Hematopoietic multipotent progenitor cell treated with erythropoietin and hydrocortisone succinate and interleukin-3 and kit ligand, for 6 days (in vitro differentiated cells): ENCODE data around the gene IMPACT.

Experiments
- DNase-seq: peaks from one replicate; pipeline ENCODE4 v3.0.0-alpha.2; 2015

IMPACT gene

GRCh38 chr18:24426073-24426397, 435 bp upstream of the IMPACT start:
- no peak for DNase-seq

GRCh38 chr18:24427484-24427883, 1.0 kb downstream of the IMPACT start:
- peak; percentile 63 for DNase-seq

GRCh38 chr18:24428709-24429108, 2.2 kb downstream of the IMPACT start:
- no peak for DNase-seq

- DNase-seq, result no peak
Observed at GRCh38 chr18:24429188-24429587, 2.7 kb downstream of the IMPACT start.

- DNase-seq, result peak; percentile 73
Observed at GRCh38 chr18:24432618-24433017, 6.1 kb downstream of the IMPACT start.

GRCh38 chr18:24436939-24437338, 10.5 kb downstream of the IMPACT start:
- no peak for DNase-seq

GRCh38 chr18:24443870-24444269, 17.4 kb downstream of the IMPACT start:
- peak; percentile 64 for DNase-seq

- DNase-seq, result no peak
Observed at GRCh38 chr18:24446453-24446852, 20.0 kb downstream of the IMPACT start.

GRCh38 chr18:24446953-24447538, 20.6 kb downstream of the IMPACT start:
- peak; percentile 49 for DNase-seq

GRCh38 chr18:24447961-24448360, 21.5 kb downstream of the IMPACT start:
- DNase-seq, result no peak

GRCh38 chr18:24456549-24456948, 30.1 kb downstream of the IMPACT start:
- no peak for DNase-seq

- DNase-seq, result peak; percentile 36
Observed at GRCh38 chr18:24459772-24460171, 33.3 kb downstream of the IMPACT start.

- DNase-seq, result peak; percentile 51
Observed at GRCh38 chr18:24460388-24460787, 33.9 kb downstream of the IMPACT start, which contains the start of gene HRH4. HRH4 (plus strand) TSS chr18:24460637; CDS start chr18:24460729, 92 bp downstream.

- no peak for DNase-seq
Observed at GRCh38 chr18:24461996-24462395, 35.5 kb downstream of the IMPACT start.

GRCh38 chr18:24462838-24463775, 36.6 kb downstream of the IMPACT start:
- no peak for DNase-seq

- DNase-seq, result no peak
Observed at GRCh38 chr18:24465486-24465885, 39.0 kb downstream of the IMPACT start.

GRCh38 chr18:24466771-24467170, 40.3 kb downstream of the IMPACT start:
- peak; percentile 27 for DNase-seq

GRCh38 chr18:24470022-24470618, 43.6 kb downstream of the IMPACT start:
- DNase-seq, result no peak

GRCh38 chr18:24470805-24471204, 44.3 kb downstream of the IMPACT start:
- no peak for DNase-seq

- DNase-seq, result no peak
Observed at GRCh38 chr18:24472591-24472990, 46.1 kb downstream of the IMPACT start.

- no peak for DNase-seq
Observed at GRCh38 chr18:24474406-24474805, 47.9 kb downstream of the IMPACT start.

- DNase-seq, result no peak
Observed at GRCh38 chr18:24475926-24476589, 49.6 kb downstream of the IMPACT start.

- DNase-seq, result no peak
Observed at GRCh38 chr18:24479371-24479770, 52.9 kb downstream of the IMPACT start.
